ENCODE measurements around the gene ACTR5.

The ACTR5 gene

DNA sequence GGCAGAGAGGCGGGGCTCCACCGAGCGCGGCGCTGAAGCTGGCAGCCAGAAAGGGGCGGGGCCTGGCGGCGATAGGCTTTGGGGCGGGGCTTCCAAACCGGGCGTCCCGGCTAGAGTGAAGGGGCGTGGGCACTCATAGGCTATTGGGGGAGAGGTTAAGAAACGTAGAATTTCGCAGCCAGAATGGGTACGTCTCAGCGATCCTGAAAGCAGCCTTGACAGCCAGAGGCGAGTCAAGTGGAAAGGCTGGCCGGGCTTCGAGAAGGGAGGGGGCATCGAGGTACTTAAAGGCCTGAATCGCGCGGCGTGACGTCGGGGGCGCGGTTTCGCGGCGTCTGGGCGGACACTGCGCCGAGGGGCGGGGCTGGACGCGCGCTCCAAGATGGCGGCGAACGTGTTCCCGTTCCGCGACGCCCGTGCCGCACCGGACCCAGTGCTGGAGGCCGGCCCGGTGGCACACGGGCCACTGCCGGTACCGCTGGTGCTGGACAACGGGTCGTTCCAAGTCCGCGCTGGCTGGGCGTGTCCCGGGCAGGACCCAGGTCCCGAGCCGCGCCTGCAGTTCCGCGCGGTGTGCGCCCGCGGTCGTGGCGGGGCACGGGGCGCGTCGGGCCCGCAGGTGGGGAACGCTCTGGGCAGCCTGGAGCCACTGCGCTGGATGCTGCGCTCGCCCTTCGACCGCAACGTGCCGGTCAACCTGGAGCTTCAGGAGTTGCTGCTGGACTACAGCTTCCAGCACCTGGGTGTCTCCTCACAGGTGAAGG is at the start of gene ACTR5:
Gene ACTR5, plus strand, starts transcription at position 364 of the 764 bp plus-strand sequence. Its CDS starts 19 bp downstream, at position 383.
- DNase-seq (ENCODE audit: low read depth): peak; percentile 50
- peak within 1 kb of the TSS; percentile 94 for H3K4me3 ChIP-seq (ENCODE audit: low read depth, low read length)

DNA sequence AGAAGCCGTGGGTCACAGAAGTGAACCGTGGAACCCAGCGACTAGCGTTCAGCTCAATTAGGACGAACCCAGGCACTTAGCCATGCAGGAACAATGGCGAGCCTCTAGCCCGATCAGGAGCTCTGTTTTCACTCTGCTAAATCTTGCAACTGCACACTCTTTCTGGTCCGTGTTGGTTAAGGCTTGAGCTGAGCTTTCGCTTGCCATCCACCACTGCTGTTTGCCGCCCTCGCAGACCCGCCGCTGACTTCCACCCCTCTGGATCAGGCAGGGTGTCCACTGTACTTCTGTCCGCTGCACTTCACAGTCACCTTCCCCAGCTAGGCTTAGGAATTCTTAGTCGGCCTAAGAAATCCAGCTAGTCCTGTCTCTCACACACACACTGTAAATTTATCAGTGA is 49.7 kb upstream of the ACTR5 start:
- DNase-seq (ENCODE audit: low read depth): no peak

DNA sequence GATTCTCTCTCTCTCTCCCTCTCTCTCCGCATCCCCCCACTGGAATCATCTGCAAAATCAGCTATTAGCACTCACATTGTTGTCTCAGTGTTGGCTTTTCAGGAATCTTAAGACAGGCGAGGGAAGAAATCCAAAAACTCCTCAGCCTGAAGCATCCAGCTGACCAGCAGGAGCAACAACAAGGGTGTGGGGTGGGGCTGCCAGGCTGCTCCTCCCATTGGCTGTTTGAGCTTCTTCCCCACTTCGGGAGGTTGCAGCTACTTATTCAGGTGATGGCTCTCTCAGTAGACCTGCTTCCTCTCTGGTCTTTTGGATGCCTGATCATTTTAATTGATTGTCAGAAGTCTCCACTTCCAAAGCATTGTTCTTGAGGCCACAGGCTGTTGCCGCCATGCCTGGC is 48.1 kb upstream of the ACTR5 start:
- DNase-seq (ENCODE audit: low read depth): no peak

More for the DNA sequence above, 49.7 kb upstream of the ACTR5 start:
- H3K4me3 ChIP-seq (ENCODE audit: low read depth, low read length): no peak overlapping the region

DNA sequence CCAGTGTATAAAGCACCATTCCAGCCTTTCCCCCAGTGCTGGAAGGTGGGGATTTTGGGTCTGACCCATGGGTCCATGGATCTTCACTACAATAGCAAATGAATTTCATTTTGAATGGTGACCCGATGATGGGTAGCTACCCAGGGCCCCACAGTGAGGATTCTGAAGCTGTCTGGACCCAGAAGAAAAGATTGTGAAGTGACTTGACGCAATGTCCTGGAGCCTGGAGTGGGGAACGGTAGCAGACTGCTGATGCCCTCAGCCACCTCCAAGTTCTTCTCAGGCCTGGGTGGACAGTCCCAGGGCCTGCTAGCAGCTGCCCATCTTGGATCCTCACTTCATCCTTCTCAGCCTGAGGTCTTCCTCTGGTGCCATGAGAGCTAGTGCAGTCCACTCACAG is 47.3 kb upstream of the ACTR5 start:
- DNase-seq (ENCODE audit: low read depth): no peak

More for the DNA sequence above, 48.1 kb upstream of the ACTR5 start:
- H3K4me3 ChIP-seq (ENCODE audit: low read depth, low read length): no peak overlapping the region

DNA sequence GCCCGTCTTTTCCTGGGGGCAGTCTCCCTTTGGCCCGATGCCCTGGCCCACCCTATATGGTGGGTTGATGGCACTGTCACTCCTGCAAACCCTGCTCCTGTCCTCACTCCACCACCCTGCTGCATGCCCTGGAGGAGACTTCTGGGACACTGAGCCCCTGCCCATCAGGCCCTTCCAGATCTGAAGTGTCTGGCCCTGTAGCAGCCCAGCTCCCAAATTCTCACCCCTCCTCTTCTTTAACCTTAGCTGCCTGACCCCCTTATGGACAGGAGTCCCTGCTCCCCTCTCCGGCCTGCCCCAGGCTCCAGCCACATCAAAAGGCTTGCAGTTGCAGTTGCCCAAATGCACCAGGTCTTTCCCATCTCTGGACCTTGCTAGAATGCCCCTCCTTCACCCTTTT is 44.7 kb upstream of the ACTR5 start:
- H3K4me3 ChIP-seq (ENCODE audit: low read depth, low read length): no peak overlapping the region
- no peak for DNase-seq (ENCODE audit: low read depth)

More for the DNA sequence above, 47.3 kb upstream of the ACTR5 start:
- no peak overlapping the region for H3K4me3 ChIP-seq (ENCODE audit: low read depth, low read length)

DNA sequence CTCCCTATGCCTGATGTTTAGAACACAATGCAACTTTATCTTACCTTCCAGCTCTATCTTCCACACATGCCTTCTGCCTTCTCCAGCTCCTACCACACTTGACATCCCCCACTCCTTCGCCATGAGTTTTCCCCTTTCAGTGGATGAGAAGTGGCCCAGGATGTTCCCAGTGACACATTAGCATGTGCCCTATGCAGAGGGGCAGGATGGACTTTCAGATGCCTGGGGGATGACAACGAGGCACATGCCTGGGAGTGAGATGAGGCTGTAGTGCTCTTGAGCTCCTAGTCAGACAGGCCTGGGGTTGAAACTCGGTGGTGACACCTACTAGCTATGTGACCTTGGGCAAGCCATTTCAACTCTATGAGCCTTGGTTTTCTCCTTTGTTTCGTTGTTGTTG is 44.1 kb upstream of the ACTR5 start:
- H3K4me3 ChIP-seq (ENCODE audit: low read depth, low read length): no peak overlapping the region
- no peak for DNase-seq (ENCODE audit: low read depth)

DNA sequence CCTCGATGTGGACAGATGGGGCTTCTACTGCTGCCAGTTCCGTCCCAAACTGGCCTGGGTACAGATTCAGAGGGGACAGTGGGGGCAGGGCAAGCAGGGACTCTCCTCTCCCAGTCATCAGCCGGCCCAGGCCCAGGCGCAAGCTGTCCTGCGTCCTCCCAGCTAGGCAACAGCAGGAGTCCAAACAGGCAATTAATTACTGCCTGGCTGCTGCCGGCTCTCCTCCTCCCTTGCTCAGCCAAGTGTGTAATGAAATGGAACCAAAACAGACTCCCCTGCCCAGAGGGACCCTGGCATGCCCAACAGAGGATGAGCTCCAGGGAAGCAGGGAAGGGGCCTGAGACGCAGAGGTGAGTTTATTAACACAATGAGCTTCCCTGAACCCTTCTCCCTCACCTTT is 41.8 kb upstream of the ACTR5 start:
- no peak for DNase-seq (ENCODE audit: low read depth)
- H3K4me3 ChIP-seq (ENCODE audit: low read depth, low read length): no peak overlapping the region

DNA sequence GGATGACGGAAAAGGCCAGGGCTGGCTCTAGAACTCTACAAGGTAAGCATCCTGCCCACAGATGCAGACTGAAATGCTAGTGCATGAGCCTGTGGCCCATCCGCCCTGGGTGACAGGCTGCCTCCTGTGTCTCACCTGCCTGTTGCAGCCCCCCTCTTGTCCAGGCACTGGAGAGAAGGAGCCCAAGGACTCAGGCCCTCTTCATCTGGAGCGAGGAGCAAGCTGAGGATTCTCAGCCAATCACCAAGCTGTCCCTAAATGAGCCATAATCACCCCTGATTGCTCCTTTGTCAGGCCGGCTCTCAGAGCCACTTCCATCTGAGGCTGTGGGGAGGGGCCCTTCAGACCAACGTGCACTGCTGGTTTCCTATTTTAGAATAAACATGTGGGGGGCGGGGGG is 34.0 kb upstream of the ACTR5 start:
- no peak overlapping the region for H3K4me3 ChIP-seq (ENCODE audit: low read depth, low read length)
- no peak for DNase-seq (ENCODE audit: low read depth)

DNA sequence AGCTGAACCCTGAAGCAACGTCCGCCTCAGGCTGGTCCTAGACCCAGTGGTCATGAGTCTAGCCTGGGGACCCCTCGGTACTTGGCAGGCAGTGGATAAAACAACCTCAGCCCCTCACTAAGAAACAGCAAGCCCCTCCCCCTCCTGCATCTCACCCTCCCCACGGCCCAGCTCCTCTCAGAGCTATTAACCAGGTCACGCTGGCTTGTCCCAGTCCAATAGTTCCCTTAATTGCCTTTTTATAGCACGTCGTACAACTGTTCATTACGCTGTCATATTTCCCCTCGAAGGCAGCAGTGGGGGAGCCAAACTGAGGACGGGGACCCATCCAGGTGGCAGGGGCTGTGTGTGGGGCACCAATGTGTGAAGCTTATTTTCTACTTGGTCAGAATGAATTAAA is 32.6 kb upstream of the ACTR5 start:
- no peak overlapping the region for H3K4me3 ChIP-seq (ENCODE audit: low read depth, low read length)
- DNase-seq (ENCODE audit: low read depth): no peak

DNA sequence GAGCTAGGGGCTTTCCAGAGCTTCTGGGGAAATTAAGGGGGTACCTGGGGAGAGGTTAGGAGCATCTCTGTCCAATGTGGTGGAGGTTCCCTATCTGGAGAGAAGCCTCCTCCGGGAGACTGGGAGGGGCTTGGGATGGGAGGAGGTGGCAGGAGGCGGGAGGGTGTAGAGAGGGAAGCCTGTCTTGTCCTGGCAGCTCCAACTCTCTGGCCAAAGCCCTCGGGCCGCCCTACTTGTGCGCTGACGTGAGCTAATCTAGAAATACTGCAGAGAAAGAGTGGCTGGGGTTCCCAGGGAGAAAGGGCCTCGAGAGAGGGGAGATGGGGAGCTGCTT is 25.6 kb upstream of the ACTR5 start:
- no peak overlapping the region for H3K4me3 ChIP-seq (ENCODE audit: low read depth, low read length)

DNA sequence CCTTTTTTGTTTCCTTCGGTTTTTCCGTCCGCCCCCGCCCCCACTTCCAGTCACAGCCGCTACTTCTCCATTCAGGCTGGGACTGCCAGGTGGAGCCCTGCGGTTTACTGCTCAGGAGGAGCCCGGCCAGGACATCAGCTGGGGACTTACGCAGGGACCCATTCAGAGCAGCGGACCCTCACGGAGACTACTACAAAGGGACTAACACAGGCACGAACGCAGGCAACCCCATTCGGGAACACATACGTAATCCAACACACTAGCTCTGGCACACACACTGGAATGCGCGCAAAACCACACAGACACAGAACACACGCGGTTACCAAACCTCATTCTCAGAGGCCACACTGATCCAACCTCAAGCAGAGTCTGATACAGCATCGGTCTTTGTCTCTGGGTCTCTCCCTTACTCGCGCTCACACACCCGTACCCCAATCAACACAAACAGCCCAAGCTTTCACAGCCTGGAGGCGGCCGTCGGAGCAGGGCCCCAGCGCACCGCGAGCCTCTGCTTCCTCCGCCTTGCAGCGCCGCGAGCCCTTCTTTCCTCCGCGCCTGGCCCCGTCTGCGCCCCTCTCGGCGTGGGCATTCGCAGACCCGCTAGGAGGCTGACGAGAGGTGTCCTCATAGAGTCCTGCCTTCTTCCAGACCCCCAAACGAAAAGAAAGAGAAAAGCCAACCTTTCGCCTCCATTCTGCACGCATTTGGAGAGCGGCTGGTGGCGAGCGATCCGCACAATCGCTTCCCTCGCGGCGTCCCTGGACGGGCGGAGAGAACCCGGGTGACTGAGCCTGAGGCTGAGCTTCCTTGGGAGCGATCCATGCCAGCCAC is 25.0 kb upstream of the ACTR5 start:
- no peak overlapping the region for H3K4me3 ChIP-seq (ENCODE audit: low read depth, low read length)
- no peak for DNase-seq (ENCODE audit: low read depth)

More for the DNA sequence above, 25.6 kb upstream of the ACTR5 start:
- no peak for DNase-seq (ENCODE audit: low read depth)

DNA sequence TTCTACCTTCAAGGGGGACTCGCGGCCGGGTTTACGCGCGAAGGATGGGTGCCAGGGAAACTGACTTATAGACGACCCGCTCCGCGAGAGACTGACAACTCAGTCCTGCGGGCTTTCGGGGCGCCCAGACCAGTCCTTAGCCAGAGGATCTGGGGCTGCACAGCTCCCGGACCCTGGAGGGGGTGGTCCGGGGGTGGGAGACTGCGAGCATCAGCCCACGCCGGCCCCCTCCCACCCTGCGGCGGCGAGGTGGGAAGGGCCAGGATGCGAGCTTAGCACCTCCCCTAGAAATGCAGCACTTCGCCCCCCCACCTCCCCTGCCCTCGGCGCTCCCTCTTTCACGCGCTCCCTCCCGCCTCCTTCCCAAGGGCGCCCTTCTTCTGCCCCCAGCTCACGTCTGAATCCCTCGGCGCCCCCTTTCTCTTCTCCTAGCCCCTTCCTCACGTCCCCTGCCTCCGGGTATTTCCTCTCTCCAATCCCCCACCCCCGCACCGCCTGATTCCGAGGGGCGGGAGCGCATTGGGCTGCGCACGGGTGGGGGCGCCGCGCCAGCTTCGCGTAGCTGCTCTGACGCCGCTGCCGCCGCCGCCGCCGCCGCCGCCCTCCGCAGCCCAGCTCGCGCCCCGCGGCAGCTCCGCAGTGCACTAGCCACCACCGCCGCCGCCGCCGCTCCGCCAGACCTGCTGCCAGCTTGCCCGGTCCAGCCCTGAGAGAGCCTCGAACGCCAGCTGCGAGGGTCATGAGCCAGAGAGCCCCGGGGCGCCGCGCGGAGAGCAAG is 24.2 kb upstream of the ACTR5 start, which contains the start of gene SLC32A1:
Gene SLC32A1, plus strand, starts transcription at position 639 of the 778 bp plus-strand sequence. CDS start 239 bp downstream, outside the sequence.
- no peak for DNase-seq (ENCODE audit: low read depth)

DNA sequence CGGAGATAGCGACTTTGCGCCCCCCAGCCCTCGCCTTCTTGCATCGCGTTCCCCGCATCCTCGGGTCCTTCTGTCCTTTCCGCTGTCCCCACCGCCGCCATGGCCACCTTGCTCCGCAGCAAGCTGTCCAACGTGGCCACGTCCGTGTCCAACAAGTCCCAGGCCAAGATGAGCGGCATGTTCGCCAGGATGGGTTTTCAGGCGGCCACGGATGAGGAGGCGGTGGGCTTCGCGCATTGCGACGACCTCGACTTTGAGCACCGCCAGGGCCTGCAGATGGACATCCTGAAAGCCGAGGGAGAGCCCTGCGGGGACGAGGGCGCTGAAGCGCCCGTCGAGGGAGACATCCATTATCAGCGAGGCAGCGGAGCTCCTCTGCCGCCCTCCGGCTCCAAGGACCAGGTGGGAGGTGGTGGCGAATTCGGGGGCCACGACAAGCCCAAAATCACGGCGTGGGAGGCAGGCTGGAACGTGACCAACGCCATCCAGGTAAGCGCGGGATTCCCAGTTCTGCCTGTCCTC is 23.6 kb upstream of the ACTR5 start:
- DNase-seq (ENCODE audit: low read depth): no peak
- H3K4me3 ChIP-seq (ENCODE audit: low read depth, low read length): no peak overlapping the region

More for the DNA sequence above, 24.2 kb upstream of the ACTR5 start, which contains the start of gene SLC32A1:
- no peak within 1 kb of the TSS for H3K4me3 ChIP-seq (ENCODE audit: low read depth, low read length)

DNA sequence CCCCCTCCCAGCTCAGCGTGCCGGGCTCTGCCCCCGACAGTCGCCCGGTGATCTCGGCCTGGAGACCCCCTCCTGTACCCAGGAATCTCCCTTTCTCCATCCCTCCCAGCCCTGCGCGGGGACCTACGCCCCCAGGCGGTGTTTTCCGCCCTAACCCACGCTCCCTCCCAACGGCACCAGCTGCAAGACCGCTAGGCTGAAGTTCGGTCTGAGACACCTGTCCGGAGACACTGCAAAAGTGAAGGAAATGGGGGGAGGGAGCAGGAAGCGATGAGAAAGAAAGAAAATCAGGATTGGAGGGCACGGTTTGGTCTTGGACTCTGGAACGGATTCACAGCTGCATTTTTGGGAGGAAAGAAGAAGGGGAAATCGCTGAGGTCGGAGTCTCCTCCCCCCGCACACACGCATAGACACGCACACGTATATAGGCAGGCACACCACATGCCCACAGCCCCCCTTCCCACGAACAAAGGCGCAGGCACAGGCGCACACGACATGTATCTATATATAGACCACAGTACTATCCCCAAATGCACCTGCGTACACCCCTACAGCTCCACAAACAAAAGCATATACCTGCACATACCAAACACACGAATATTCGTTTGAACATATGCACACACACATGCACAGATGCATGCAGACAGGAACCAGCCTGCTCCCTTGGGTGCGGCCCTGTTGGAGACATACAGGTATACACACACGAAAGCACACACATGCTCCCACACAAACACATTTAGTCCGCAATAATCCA is 22.9 kb upstream of the ACTR5 start:
- no peak overlapping the region for H3K4me3 ChIP-seq (ENCODE audit: low read depth, low read length)
- no peak for DNase-seq (ENCODE audit: low read depth)

DNA sequence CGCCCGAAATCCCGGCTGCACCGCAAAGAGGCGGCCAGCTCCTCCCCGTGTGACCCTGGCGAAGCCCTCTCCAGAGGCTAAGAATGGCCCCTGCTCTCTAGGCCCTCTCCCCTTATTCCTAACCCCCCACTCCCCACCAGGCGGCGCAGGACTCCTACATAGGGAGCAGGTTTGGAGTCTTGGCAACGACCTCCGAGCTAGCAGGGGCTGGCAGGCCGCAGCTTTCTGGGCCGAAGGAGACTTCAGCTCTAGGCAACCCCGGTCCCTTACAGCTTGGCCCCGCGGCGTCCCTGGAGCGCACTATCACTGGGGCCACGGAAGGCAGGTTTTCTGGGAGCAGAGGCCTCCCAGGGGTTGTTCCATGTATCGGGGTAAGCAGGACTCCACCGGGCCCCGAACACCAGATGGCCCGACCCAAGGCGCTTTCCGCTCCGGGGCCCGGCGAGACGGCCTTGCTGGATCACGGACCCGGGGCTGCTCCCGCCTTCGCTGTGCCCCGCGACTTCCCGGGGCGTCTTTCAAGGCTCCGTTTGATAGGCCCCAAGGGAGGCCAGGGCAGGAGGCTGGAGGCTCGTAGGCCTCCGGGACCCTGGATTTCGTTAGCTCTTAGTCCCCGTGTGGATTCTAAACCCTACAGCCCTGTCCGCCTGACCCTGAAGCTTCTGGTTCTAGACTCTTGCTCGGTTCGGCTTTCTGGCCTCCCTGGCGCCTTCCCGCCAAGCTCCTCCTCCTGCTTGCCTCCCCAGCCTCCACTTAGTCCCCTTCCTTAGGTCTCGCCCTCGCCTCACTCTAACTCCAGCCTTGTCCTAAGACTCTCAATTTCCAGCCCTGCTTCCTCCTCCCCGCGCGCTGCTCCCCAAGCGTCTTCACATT is 22.1 kb upstream of the ACTR5 start:
- no peak overlapping the region for H3K4me3 ChIP-seq (ENCODE audit: low read depth, low read length)
- DNase-seq (ENCODE audit: low read depth): no peak

DNA sequence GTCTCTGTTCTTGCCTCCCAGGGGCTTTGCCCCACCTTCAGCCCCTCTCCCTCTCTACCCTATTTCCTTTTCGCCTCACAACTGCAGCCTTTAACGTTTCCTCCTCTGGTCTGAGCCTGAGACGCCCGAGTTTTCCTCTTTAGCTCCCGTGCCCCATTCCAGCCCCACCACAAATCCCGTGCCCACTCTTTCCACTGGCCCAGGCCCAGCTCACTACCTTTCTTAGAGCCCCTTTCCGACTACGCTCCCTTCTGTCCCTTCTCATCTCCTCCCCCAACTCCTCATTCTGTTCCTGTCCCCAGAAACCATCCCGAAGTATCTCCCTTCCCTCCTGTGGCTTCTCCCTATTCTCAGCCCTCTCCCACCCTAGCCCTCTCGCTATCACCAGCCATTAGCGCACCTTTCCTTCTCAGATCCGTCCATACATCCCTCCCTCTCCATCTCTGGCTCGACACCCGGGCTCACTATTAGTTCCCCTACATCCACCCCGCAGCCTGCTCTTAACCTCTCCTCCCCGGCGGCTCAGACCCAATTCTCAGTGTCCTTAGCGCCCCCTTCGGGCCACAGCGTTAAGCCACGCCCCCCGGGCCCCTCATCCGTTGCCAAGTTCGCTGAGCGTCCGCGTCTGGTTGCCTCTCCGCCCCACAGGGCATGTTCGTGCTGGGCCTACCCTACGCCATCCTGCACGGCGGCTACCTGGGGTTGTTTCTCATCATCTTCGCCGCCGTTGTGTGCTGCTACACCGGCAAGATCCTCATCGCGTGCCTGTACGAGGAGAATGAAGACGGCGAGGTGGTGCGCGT is 21.3 kb upstream of the ACTR5 start:
- H3K4me3 ChIP-seq (ENCODE audit: low read depth, low read length): no peak overlapping the region
- no peak for DNase-seq (ENCODE audit: low read depth)

DNA sequence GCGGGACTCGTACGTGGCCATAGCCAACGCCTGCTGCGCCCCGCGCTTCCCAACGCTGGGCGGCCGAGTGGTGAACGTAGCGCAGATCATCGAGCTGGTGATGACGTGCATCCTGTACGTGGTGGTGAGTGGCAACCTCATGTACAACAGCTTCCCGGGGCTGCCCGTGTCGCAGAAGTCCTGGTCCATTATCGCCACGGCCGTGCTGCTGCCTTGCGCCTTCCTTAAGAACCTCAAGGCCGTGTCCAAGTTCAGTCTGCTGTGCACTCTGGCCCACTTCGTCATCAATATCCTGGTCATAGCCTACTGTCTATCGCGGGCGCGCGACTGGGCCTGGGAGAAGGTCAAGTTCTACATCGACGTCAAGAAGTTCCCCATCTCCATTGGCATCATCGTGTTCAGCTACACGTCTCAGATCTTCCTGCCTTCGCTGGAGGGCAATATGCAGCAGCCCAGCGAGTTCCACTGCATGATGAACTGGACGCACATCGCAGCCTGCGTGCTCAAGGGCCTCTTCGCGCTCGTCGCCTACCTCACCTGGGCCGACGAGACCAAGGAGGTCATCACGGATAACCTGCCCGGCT is 20.6 kb upstream of the ACTR5 start:
- no peak overlapping the region for H3K4me3 ChIP-seq (ENCODE audit: low read depth, low read length)
- DNase-seq (ENCODE audit: low read depth): no peak

Measured in skeletal muscle cell (primary cell).